ENCODE measurements around the gene THEMIS.

Gene THEMIS

DNA sequence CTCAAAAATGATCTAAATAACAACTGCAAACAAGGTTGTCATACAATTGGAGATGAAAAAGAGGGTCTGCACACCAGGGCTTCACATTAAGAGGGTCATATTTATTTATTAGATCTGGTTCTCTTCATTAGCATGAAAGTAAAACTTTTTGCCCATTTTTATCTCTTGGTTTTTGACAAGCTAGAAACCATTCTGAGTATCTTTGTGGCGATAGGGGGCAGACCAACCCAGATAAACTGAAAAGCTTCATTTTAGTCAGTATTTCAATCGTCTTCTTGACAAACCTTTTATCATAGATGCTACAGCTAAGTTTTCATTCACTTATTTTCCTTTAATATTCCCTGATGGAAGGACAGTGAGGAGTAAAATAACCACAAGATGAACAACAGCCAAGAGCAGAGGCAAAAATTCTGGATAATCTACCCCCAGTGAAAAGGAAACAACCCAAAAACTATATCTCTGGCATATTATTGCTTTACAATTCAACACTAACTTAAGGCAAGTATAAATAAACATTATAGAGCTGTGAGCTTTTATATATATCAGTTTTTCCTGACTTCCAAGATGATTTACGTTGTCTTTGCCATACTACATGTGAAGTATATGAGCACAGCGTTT, 45.2 kb downstream of the THEMIS start:
- peak; percentile 82 for DNase-seq

DNA sequence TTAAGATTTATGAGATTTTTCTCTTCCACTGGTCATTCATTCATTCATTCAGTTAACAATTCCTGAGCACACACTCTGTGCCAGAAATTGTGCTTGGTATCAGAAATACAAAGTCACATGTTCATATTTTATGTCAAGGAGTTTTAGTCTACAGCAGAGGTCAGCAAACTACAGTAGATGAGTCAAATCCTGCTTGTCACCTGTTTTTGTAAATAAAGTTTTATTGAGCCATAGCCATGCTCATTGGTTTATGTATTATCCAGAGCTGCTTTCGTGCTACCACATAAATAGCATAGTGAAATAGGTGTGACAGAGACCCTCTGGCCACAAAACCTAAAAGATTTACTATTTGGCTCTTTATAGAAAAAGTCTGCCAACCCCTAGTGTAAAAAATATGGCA, 46.8 kb downstream of the THEMIS start:
- peak; percentile 53 for DNase-seq

GRCh38 chr6:127851197-127851596, 49.7 kb downstream of the THEMIS start:
- DNase-seq: no peak

GRCh38 chr6:127845242-127845641, 55.6 kb downstream of the THEMIS start:
- no peak for DNase-seq

GRCh38 chr6:127844529-127844928, 56.3 kb downstream of the THEMIS start:
- no peak for DNase-seq

GRCh38 chr6:127843582-127843981, 57.3 kb downstream of the THEMIS start:
- no peak for DNase-seq

DNA sequence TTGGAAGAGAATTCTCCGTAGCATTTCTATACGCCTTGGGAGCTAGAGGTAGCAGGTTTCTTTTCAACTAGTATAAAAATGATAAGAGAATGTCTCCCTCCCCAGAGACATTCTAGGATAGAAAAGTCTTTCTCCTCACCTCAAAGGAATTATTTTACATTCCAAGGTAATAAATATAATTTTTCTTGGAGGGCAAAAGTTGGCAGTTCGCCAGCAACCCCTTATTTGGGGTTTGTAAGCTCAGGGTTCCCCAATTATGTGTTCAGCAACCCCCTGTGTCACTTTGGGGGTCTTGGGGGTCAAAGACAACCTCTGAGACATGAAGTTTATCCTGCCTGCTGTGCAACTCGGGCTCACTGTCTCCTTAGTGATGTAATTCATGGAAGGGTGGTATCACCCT, 58.3 kb downstream of the THEMIS start:
- DNase-seq: no peak

DNA sequence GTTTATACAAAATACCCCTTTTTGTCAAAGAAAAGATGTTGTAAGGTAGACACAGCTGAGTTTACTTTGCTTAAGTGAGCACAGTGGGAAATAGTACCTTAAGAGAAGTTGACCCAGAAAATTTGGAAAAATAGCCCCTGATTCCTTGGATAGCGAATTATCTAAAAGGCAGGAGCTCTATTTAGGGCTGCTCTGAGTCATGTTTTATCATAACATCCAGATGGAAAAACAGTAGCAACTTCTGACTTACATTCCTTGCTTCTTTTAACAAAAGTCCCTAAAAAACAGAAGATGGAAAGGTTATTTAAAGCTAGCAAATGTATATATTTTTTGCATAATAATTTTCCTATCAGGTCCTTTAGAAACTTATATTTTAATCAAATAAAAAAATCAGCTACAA, 59.0 kb downstream of the THEMIS start:
- no peak for DNase-seq

DNA sequence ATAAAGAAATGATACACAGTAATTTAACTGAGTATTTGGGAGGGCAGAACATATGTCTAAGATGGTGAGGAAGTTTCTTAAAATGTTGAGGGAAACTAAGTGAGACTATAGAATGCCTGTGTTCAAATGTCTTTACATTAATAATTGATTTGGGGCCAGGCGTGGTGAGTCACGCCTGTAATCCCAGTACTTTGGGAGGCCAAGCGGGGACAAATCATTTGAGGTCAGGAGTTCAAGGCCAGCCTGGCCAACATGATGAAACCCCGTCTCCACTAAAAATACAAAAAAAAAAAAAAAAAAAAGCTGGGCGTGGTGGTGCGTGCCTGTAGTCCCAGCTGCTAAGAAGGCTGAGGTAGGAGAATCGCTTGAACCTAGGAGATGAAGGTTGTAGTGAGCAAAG, 66.7 kb downstream of the THEMIS start:
- DNase-seq: no peak

- no peak for DNase-seq
Measured at GRCh38 chr6:127833336-127833735, 67.5 kb downstream of the THEMIS start.

GRCh38 chr6:127832381-127832780, 68.5 kb downstream of the THEMIS start:
- no peak for DNase-seq

DNA sequence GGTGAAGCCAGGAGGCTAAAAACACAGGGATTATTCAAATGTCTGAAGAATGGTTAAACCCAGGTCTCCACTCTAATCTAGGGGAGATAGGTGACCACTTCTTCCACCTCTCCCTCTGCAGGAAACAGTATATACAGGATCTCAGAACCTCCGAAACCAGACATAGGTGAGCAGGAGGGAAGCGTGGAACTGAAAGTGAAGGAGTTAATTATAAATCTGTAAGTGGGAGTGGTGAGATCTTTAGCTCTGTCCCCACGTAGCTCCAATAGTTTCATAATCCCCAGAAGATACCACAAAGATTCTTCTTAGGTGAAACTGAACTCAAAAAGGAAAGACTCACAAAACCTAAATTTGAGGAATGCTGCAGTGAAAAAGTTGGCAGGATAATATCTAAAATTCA, 76.8 kb downstream of the THEMIS start:
- no peak for DNase-seq

GRCh38 chr6:127821431-127821830, 79.4 kb downstream of the THEMIS start:
- DNase-seq: no peak

GRCh38 chr6:127818149-127818548, 82.7 kb downstream of the THEMIS start:
- DNase-seq: no peak

DNA sequence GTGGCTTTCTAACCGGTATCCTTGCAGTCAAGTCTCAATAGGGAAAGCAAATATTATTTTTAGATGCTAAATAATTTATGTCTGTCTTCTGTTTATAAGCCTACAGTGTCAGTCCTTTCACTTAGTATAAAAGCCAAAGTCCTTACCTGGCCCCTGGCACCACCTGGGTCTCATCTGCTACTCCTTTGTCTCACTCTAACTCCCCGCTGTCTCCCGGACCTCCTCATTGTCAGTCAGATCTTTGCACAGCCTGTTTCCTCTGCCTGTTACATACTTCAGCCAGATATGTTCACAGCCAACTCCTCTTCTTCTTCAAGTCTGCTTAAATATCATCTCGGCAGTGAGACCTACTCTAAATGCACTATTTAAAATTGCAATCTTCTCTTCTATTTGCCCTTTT, 84.2 kb downstream of the THEMIS start:
- DNase-seq: no peak

DNA sequence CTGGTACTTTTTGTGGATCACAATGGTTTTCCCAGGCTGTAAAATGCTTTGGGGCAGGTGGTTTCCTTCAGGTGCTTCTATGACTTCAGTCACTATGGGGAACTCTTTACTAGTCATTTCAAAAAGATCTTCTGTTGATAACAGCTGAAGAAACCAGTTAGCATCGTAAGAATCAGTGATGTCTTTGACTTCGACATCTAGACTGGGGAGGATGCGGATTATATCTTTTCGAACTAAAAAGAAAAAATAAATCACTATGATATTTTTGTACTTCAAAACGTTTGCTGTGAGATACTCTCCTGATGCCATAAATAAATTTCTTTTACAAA, 87.2 kb downstream of the THEMIS start:
- DNase-seq: no peak

- no peak for DNase-seq
Measured at GRCh38 chr6:127812985-127813698, 87.7 kb downstream of the THEMIS start.

GRCh38 chr6:127811900-127812570, 88.8 kb downstream of the THEMIS start:
- DNase-seq: no peak

DNA sequence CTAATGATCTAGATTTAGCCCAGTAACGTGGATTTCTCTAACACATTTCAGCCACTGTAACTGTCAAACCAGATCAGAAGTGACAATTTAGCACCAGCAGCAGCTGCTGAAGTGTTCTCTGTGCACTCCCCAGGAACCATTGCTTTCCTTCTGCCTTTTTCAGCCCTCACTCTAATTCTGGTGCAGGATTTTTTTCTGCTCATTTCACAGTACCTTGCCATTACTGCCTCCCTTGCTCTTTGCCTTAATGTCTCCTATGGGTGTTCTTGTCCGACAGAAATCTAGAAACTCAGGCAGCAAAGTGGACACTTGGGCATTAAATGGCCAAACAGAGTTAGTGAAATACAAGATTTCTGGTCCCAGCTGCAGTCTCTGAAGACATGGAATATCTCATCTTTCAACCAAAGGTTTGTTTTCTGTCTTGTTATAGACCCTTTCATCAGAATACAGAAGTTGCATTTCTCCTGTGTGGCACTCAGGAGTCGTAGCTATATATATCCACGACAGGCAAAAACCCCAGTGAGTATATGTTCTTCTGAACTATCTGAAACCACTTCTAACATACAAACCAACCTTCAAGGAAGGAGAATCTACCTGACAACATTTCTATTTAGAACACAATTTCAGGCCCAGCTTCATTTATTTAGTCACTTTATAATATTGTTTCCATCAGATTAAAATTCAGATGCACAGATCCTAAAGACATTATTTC, 92.9 kb downstream of the THEMIS start:
- no peak for DNase-seq

GRCh38 chr6:127796713-127797112, 104.1 kb downstream of the THEMIS start:
- no peak for DNase-seq

DNA sequence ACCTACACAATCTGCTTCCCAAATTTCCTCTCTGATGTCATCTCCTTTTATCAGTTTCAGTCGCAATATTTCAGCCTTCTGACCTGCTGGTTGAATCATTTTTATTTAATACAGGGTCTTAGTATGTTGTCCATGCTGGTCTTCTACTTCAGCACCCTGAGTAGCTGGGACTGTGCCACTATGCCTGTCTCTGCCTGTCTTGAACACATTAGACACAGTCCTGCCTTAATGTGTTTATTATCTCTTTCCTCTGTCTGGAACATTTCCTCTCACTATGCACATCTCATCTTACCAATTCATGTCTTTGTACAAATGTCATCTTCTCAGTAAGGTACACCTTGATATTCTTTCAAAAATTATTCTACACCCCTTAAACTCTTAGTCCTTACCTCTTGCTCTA, 106.5 kb downstream of the THEMIS start:
- DNase-seq: no peak

- no peak for DNase-seq
Measured at GRCh38 chr6:127793396-127793795, 107.5 kb downstream of the THEMIS start.

DNA sequence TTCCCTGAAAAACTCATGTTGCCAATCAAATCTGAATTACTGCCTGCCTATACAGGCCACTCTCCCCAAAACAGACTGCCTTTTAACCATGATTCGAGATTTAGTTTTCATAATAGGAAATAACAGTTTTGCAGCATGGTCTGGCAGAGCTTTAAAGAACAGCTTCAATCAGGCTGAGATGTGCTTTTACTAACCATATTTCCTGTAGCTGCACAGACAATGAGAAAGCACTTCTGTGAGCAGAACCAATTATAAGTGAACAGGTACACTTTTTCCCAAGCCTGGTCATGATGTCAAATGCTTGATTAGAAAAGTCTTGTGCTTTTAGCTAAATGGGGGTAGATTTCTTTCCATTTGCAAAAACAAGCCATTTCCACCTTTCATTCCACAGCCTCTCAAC, 108.2 kb downstream of the THEMIS start:
- no peak for DNase-seq
